DMS114 treated with DMSO at 0.1 percent for 48 hours (cell line): Measurements from ENCODE around the gene PRM1.

Source experiments
- DNase-seq: peaks from one replicate; lab custom pipeline; 2025; ENCODE audit not compliant: unreplicated experiment; lab: John Stamatoyannopoulos, UW

PRM1 gene

DNA sequence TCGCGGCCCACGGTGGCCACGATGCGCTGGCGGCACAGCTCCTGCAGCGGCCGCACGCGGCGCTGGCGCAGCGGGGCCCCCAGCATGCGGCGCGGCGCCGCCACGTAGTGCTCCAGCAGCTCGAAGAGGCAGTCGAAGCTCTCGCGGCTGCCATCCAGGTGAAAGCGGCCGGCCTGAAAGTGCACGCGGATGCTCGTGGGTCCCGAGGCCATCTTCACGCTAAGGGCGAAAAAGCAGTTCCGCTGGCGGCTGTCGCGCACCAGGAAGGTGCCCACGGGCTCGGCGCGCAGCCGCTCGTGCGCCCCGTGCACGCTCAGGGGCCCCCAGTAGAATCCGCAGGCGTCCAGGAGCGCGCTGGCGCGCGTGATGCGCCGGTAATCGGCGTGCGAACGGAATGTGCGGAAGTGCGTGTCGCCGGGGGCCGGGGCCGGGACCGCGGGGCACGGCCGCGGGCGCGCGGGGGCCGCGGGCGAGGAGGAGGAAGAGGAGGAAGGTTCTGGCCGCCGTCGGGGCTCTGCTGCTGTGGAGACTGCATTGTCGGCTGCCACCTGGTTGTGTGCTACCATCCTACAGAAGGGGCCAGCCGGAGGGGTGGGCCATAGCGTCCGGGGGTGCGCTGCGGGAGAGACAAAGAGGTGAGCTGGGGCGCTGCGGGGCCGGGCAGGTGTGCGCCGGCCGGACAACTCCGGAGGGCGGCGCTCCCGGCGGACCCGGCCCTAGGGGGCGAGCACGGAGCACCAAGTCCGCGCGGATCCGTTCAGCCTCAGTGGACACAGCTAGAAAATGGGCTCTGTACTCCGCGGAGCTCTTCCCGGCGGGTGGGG is 26.0 kb downstream of the PRM1 start:
- no peak for DNase-seq

DNA sequence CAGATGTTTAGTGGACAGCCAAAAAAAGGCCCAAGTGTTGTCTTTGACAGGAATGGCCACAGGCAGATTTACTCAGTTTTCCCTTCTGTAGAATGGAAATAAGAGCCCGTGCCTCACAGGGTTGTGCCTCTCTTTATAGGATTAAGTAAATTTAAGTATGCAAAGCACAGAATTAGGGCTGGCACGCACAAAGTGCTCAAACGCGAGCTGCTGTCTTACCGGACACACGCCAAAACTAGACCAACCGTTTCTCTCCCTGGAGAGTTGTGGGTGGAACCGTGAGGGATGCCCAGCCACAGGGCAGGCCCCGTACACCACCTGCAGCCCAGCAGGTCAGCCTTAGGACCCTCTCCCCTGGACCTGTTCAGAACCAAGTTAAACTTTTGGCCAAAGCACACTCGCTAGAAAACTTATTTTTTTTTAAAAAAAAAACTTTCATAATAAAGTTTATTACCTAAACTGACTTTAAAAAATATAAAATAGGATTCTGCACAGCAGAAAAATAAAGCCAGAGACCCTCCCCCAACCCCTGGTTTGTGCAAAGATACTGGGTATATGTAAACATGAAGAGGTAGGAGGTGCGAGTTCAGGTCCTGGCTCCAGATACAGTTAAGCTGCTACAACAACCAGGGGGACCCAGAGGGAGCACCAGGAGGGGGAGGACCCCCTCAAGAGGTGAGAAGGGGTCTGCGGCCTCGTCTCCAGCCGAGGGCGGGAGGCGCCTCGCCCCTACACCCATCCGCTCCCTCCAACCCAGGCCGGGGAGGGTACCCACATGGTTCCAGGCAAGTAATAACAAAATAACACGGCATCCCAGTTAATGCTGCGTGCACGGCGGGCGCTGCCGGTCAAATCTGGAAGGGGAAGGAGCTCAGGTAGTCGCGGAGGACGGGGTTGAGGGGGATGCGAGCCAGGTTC is 26.9 kb downstream of the PRM1 start:
- no peak for DNase-seq

DNA sequence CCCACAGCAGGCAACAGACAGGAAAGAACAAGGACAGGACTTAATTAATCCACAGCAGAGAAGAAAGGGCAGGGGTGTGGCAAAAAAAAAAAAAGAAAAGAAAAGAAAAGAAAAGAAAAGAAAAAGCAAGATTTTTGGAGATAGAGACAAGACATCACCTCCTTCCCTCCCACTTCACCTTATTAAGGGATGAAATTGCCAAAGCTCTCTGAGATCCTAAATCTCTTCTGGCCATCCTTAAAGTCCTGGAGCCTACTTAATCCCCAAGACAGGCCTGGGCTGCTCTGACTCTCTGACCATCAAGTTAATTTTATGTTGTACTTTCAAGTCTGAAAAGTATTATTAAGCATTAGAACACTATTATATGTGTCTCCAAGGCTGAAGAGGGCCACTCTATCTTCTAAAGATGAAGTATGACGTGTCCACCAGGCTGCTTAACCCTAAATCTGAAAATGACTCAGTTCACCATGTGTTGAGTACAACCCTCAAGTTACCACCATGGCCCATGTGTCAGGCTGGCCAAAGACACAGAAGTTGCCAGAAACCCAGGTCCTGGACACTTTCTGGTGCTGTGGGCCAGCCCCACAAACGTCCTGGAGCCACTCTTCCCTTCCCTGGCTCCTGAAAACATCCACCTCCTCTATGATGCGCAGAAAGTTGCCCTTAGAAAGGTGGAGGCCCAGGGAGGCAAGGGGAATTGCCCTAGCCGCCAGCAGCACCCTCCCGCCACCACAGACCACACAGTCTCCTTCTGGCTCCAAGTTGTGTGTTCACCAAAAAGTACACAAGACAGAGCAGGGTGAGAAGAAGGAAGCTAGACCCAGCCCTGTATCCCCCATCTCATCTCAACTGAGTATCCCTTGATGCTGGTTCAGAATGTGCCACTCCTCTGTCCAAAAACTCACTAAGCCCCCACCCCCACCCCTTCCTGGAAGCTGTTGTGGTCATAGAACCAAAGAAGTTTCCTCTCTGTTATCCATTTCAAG is 27.8 kb downstream of the PRM1 start:
- DNase-seq: no peak

DNA sequence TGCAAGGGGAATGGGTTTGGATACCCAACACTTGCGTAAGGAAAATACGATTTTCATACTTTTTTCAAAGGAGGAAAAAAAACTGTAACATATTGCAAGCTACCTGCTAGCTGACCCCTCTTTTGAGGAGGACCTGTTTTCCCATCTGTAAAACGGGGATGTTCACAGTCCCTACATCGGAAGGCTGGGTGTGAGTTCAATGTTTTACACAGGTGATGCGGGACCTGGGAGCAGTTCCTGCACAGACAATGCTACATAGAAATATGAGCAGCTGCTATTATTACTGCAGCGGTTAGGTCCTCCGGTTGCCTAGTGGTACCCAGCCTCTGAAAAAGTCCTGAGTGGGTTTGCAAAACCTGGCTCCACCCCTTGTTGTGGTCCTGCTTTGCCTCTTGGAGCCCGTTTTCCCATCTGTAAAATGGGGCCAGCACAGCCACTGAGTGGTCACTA is 28.6 kb downstream of the PRM1 start:
- DNase-seq: no peak

DNA sequence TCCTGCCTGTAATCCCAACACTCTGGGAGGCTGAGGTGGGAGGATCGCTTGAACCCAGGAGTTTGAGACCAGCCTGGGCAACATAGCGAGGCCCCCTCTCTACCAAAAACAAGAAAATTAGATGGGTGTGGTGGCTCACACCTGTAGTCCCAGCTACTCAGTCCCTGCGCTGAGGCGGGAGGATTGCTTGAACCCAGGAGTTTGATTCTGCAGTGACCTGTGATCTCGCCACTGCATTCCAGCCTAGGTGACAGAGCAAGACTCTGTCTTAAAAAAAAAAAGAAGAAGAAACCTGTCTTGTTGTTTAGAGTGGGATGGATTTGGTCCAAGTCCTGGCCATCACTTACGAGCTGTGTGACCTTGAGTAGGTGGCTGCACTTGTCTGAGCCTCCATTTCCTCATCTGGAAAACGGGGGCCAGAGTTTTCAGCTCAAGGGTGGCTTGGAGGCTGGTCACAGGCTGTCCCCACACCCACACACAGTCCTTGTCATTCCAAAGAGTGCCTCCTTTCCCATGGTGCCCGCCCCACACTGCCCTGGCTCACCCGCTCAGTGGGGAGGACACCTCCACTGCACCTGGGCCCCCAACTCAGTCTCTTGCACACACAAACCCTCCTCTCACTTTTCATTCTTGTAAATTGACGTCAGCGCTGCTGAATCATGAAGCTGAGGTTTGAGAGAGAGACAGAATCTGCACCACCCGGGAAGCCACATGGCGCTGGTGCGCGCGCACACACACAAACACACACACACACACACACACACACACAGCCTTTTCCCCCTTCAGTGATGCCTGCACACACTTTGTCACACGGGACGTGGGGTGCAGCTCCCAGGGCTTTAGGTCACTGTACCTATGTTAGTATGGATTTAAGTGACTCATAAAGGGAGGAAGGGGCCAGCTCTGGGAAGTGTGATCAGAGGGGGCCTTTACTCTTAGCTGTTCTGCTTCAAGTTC is 29.3 kb downstream of the PRM1 start:
- DNase-seq: no peak

DNA sequence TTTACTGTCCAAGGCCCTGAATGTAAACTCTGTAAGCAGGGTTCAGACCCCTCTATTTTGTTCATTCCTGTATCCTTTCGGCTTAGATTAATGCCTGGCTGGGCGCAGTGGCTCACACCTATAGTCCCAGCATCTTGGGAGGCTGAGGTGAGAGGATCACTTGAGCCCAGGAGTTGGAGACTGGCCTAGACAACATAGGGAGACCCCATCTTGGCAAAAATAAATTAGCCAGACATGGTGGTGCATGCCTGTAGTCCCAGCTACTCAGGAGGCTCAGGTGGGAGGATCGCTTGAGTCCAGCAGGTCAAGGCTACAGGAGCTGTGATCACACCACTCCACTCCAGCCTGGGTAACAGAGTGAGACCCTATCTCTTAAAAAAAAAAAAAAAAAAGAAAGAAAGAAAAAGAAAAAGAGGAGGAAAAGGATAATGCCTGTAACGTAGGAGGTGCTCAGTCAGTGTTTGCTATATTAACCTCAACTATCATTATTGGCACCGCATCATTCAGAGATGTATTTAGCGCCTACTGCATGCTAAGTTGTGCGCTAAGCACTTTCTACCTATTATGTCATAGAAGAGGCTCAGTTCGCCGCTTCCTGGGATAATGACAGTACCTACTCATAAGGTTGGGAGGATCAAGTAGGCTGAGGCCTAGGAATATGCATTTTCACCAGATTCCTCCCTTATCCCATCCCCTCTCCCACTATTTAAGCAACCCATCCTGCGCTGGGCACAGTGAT is 30.2 kb downstream of the PRM1 start:
- DNase-seq: no peak

DNA sequence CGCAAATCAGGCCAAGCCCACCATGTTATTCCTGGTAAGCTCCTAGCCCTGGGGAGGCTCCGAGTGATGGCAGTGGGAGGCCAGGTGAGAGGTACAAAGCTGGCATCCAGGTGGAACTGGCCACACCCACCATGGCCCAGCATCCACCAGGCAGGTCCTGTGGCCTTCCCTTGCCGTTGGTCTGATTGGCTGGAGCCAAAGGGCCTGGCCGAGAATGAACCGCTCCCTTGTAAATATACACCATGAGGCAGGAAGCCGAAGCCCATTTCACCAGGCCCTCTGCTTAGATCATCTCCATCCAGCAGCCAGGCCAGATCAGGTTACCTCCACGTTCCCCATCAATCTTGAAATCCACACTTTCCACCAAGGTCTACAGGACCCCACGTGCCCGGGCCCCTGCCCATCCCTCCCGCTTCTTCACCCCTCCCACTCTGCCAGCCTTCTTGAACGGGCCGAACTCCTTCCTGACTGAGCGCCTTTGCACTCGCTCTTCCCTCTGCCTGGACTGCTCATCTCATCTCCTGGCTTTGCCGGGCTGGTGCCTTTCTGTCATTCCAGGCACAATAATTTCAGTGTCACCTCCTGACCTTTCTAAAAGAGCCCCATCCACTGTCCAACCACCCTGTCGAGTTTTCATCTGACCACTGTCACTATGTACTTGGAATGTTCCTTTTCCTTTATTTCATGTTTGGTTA is 30.9 kb downstream of the PRM1 start:
- no peak for DNase-seq

DNA sequence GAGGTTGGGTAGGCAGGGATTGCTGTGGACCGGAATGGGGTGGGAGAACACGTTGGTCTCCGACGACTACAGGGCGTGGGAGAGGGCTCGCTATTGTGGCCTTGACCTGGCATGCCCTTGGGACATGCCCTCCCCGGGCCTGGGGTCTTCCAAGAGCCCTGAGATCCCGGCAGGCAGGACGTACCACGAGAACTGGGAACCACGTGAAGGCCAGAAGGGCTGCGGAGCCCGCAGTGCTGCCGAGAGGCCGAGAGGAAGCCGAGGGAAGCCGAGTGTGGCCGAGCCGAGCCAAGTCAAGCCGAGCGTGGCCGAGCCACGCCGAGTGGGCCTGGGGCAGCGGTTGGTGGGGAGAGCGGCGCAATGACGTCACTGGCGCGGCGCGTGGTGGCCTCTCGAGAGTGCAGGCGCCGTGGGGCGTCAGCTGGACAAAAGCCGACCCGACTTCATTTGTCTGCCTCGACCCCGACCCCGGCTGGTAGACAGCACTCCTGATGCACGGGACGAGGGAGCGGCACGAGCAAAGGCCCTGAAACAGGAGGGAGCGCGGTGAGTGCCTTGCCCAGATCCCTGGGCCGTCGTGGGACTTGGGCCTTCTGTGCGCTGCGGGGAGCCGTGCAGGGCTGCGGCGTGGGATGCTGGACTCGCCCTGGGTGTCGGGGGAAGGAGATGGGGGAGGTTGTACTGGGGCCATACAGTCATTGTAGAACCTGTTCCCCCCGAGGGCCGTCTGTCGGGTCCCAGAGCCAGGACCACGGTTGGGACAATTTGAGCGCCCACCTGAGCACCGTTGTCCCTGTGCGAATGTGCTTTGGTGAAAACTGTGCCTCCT is 31.7 kb downstream of the PRM1 start:
- DNase-seq: no peak

DNA sequence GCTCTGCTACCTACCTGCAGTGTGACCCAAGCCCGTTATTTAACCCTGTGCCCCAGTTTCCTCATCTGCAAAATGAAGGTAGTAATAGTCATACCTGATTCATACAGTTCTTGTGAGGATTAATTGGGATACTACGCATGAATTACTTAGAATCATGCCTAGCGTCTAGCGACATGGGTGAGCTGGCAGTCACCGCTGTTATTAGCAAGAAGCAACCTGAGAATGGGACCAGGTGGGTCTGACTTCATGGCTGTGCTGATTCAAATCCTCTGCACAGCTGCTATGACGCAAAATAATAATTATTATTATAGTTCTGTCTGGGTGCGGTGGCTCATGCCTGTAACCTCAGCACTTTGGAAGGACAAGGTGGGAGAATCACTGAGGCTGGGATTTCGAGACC is 33.0 kb downstream of the PRM1 start:
- DNase-seq: no peak

DNA sequence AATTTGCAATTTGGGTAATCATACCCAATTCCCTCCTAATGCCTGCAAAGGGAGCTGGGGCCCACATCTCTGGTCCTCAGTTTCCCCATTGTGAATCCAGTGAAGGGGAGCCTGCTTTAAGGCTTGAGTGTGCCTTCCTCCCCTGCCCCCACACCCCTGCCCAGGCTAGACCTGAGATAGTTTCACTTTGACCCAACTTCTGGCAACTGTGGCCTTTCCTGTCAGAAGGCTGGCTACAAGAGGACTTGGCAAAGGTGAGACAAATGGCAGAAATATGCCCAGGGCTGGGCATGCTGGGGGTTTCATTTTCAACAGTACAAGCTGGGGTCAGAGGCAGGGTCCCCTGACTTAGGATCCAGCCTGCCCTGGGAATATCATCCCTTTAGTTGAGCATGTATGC is 35.1 kb downstream of the PRM1 start:
- no peak for DNase-seq

DNA sequence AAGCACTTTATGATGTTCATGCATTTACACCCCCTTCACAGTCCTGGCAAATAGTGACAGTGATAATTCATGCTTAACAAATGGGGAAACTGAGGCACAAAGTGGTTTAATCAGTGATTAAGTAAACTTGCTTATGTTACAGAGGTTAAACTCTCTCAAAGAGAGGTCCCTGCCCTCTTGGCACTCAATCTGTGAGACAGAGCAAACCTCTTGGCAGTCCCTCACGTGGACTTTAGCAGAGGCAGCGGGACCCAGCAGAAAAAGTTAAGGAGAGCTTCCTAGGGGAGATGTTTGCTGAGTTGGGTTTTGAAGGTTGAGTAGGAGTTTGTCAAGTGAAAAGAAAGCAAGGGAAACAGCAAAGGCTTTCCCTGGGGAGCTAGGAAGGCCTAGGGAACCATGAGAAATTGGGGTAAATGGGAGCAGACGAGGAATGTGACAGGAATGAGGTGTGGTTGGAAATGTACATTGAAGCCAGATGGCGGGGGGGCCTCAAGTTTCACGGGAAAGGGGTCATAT is 35.9 kb downstream of the PRM1 start:
- no peak for DNase-seq

DNA sequence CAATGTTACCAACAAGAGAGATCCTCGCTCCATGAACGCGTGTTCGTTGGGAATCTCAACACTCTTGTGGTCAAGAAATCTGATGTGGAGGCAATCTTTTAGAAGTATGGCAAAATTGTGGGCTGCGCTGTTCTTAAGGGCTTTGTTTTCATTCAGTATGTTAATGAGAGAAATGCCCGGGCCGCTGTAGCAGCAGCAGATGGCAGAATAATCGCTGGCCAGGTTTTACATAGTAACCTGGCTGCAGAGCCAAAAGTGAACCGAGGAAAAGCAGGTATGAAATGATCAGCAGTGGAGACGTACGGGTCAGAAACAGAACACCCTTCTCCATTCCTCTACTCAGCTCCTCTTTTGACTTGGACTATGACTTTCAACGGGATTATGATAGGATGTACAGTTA is 38.5 kb downstream of the PRM1 start:
- DNase-seq: no peak

DNA sequence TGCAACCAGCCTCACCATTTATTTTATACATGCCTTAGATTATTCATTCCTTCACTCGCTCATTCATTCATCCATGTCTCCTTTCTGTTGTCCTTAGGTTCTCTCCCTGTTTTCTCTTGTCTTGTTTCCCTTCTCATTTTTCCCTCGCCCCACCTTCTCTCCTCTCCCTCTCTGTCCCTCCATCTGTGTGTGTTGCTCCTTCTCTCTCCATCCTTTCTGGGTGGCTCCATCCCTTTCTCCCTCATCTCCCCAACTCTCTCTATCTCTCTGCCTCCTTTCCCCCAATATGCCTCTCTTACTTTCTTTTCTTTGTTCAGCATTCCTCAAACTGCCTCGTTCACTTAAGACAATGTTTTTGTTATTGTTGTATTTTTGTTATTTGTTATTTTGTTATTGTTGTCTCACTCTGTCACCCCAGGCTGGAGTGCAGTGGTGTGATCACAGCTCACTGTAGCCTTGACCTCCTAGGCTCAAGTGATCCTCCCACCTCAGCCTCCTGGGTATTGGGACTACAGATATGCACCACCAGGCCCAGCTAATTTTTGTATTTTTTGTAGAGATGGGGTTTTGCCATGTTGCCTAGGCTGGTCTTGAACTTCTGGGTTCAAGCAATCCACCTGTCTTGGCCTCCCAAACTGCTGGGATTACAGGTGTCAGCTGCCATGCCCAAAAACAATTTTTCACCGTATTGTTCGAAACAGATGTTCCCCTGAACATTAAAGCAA is 39.5 kb downstream of the PRM1 start:
- no peak for DNase-seq

DNA sequence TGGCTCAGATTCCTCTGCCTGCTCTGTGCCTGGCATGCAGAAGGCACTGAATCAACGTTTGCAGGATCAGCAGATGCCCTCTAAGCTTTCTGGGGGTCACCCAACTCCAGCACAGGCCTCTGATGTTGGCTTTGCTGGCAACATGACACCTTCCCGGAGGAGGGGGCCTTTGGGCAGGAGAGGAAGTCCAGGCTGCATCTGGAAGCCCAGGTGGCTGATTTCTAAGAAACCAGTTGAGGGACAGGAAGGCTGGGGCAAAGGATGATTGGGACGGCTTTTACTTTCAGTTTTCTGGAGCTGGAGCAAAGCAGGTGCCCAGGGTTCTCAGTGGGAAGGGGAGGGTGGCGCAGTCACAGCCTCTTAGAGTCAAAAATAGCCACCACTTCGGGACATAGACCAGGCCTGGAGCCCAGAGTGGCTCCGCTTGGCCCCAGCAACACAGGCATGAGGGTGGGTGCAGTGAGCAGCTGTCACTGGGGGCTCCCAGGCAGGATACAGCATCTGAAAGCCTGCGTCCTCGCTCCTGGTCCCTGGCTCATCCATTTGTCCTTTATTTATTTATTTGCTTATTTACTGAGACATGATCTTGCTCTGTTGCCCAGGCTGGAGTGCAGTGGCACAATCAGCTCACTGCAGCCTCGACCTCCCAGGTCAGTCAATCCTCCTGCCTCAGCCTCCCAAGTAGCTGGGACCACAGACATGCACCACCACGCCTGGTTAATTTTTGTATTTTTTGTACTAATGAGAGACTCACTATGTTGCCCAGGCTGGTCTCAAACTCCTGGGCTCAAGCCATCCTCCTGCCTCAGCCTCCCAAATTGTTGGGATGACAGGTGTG is 40.3 kb downstream of the PRM1 start:
- DNase-seq: no peak

DNA sequence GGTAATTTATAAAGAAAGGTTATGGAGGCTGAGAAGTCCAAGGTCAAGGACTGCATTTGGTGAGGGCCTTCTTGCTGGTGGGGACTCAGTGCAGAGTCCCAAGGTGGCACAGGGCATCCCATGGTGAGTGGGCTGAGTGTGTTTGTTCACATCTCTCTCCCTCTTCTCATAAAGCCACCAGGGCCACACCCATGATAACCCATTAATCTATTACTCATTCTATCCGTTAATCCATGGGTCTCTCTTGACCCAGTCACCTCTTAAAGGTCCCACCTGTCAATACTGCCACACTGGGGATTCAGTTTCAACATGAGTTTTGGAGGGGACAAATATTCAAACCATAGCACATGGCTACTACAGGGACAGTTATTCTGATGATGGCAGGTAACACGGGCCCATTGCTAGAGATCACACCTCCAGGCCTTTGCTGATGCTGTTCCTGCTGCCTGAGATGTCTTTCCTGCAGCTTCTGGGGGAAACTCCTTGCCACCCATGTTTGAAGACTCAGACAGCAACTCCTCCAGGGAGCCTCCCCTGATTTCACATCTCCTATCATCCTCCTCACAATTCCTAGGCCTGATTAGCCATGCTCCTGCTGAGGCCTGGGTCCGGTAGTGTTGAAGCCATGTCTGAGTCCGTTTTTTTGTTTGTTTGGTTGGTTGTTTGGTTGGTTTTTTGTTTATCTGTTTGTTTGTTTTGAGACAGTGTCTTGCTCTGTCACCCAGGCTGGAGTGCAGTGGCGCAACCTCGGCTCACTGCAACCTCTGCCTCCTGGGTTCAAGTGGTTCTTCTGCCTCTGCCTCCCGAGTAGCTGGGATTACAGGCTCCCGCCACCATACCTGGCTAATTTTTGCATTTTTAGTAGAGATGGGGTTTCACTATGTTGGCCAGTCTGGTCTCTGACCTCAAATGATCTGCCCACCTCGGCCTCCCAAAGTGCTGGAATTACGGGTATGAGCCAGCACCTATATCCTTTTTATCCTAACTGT is 41.2 kb downstream of the PRM1 start:
- no peak for DNase-seq
